ENCODE results near the gene C6orf62. TPM values are rescaled to one million over a fixed set of nuclear protein-coding genes. Genes with fewer than 3 reads are reported as not detected.

C6orf62 gene
- total and polyA plus RNA-seq, 2 of the 4 experiments (the other 2 are of a cell fraction) = 47.5 to 50.7 TPM

DNA sequence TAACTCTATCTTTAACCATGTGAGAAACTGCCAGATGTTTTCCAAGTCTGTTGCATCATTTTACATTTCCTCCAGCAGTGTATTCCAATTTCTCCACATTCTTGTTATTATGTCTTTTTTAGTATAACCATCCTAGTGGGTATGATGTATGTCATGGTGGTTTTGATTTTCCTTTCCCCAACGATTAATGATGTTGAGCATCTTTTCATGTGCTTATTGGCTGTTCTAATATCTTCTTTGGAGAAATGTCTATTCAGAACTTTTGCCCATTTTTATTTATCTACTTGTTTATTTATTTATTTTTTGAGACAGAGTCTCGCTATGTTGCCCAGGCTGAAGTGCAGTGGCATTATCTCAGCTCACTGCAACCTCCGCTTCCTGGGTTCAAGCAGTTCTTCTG is 4.3 kb upstream of the C6orf62 start:
- TF ChIP-seq MAFK (IDR thresholded peaks at IDR 0.05; ENCODE audit: low read depth, low read length) (no peak), CEBPB (IDR thresholded peaks at IDR 0.05; ENCODE audit: low read depth, low read length) (no peak), SMC3 (IDR thresholded peaks at IDR 0.05; ENCODE audit: low read depth, low read length) (no peak), CHD1 (IDR thresholded peaks at IDR 0.05; ENCODE audit: low read depth, low read length) (no peak), POLR2A (IDR thresholded peaks at IDR 0.05; ENCODE audit: low read depth, low read length) (no peak), BHLHE40 (IDR thresholded peaks at IDR 0.05; ENCODE audit: low read depth, low read length) (no peak), RAD21 (IDR thresholded peaks at IDR 0.05; ENCODE audit: low read length) (no peak), MAZ (IDR thresholded peaks at IDR 0.05; ENCODE audit: borderline replicate concordance, low read depth, low read length) (no peak), ELK1 (IDR thresholded peaks at IDR 0.05; ENCODE audit: borderline replicate concordance, low read depth, low read length) (no peak), RFX5 (IDR thresholded peaks at IDR 0.05; ENCODE audit: low read depth, low read length) (no peak), RCOR1 (IDR thresholded peaks at IDR 0.05; ENCODE audit: insufficient replicate concordance, low read length) (no peak), NFE2L2 (IDR thresholded peaks at IDR 0.05; ENCODE audit: low read depth, low read length) (no peak)
- TF ChIP-seq, protein P1, sequence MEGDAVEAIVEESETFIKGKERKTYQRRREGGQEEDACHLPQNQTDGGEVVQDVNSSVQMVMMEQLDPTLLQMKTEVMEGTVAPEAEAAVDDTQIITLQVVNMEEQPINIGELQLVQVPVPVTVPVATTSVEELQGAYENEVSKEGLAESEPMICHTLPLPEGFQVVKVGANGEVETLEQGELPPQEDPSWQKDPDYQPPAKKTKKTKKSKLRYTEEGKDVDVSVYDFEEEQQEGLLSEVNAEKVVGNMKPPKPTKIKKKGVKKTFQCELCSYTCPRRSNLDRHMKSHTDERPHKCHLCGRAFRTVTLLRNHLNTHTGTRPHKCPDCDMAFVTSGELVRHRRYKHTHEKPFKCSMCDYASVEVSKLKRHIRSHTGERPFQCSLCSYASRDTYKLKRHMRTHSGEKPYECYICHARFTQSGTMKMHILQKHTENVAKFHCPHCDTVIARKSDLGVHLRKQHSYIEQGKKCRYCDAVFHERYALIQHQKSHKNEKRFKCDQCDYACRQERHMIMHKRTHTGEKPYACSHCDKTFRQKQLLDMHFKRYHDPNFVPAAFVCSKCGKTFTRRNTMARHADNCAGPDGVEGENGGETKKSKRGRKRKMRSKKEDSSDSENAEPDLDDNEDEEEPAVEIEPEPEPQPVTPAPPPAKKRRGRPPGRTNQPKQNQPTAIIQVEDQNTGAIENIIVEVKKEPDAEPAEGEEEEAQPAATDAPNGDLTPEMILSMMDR (conservative IDR thresholded peaks at IDR 0.05; ENCODE audit: low read depth, low read length) = no peak
- no peaks in the 10 kb centered on the region for H3K79me1 ChIP-seq (ENCODE audit: low read depth in 1 of 2, low read length in 2 of 2)
- dilution Hi-C loops (cut with HindIII; ENCODE audit: low sequenced_read_pairs, unreplicated experiment) = no loop called here
- no peak overlapping the region for H2AK9ac ChIP-seq (replicated peaks; ENCODE audit: low read depth, low read length, poor library complexity)
- no peak overlapping the region for H2BK20ac ChIP-seq (ENCODE audit: low read depth, low read length)
- no peak overlapping the region for H3K23ac ChIP-seq (ENCODE audit: low read depth, low read length)
- H3K4me2 ChIP-seq (ENCODE audit: low read depth, low read length) = no peak overlapping the region
- no peak overlapping the region for H4K8ac ChIP-seq (ENCODE audit: low read depth in 2 of 2, low read length in 2 of 2)
- H3K4me3 ChIP-seq (ENCODE audit: insufficient read depth, low read depth, low read length) = no peak overlapping the region
- in situ Hi-C loops (cut with MboI; ENCODE audit: low sequenced_read_pairs) = no loop called here
- peaks cover 2% of the 10 kb centered on the region; the same call in 1 of the 2 replicates for H3K36me3 ChIP-seq (ENCODE audit: control insufficient read depth, insufficient read depth, low read length)
- DNase-seq (no peak), ATAC-seq (ENCODE audit: low read depth) (no peak)
- BruUV-seq (replicated peaks) = no TSS peak
- H3K4me1 ChIP-seq (ENCODE audit: control insufficient read depth, insufficient read depth, low read length) = no peaks in the 10 kb centered on the region
- no peak overlapping the region for H2AFZ ChIP-seq (replicated peaks; ENCODE audit: low read length, poor library complexity)
- CTCF ChIA-PET = no interaction called here
- no peaks in the 10 kb centered on the region for H3K9me3 ChIP-seq (ENCODE audit: control insufficient read depth, insufficient read depth, low read length)
- H3K14ac ChIP-seq (replicated peaks; ENCODE audit: low read depth, low read length) = no peak overlapping the region
- no peak overlapping the region for H2AK5ac ChIP-seq (ENCODE audit: low read depth, low read length)
- peaks cover 18% of the 10 kb centered on the region for H4K20me1 ChIP-seq (ENCODE audit: insufficient read depth, low read length)
- no peak overlapping the region for H2BK120ac ChIP-seq (ENCODE audit: low read depth, low read length)
- no peak overlapping the region for H3K4ac ChIP-seq (ENCODE audit: low read depth, low read length)
- H3K27ac ChIP-seq (ENCODE audit: insufficient read depth, low read length) = no peak overlapping the region
- H4K91ac ChIP-seq (ENCODE audit: insufficient read depth, low read depth, low read length) = no peak overlapping the region
- POLR2A ChIA-PET (ENCODE audit: unreplicated experiment) = no interaction called here
- no peak overlapping the region for H3K18ac ChIP-seq (ENCODE audit: low read depth, low read length)
- no peak overlapping the region for H2BK5ac ChIP-seq (ENCODE audit: low read depth, low read length, poor library complexity, severe bottlenecking)
- no CpG with 5 or more reads among the region's 3 CpGs for WGBS, 2 experiments (ENCODE audit: extremely low coverage in 2 of 2, insufficient read length in 1 of 2)
- H3K9ac ChIP-seq (ENCODE audit: low read depth, low read length) = no peak overlapping the region
- no peak overlapping the region for H3K56ac ChIP-seq (ENCODE audit: extremely low read depth, insufficient read depth, low read length)
- H4K5ac ChIP-seq (ENCODE audit: low read depth, low read length) = no peak overlapping the region
- intact Hi-C loops (cut with micrococcal nuclease) = loop anchor here (5.0 kb wide), 1 partner anchor 289 kb away; no protein-coding TSS in a partner anchor
- no peaks in the 10 kb centered on the region for H3K27me3 ChIP-seq (ENCODE audit: control insufficient read depth, insufficient read depth, low read length)
- no peak overlapping the region for H2BK15ac ChIP-seq (ENCODE audit: low read depth, low read length)
- no peaks in the 10 kb centered on the region for H3K9me1 ChIP-seq (ENCODE audit: insufficient read depth, low read length)

Measured in IMR-90 (cell line).